OCI-LY7 (cell line): ENCODE data around the gene GREB1.

Experiments
- EZH2phosphoT487 ChIP-seq: fragments of 200-600 bp; sonication (generic); IDR thresholded peaks from 2 replicates; pipeline ENCODE4 v1.6.1; 2018; ENCODE audit warnings: low read depth, borderline replicate concordance, mild to moderate bottlenecking, mixed run types, antibody characterized with exemption, low read length, moderate library complexity, mixed read lengths
- TF ChIP-seq, protein P1 (sequence below): fragments of 200-600 bp; sonication (generic); conservative IDR thresholded peaks from 2 replicates; pipeline ENCODE4 v1.5.1; 2014; ENCODE audit warnings: mild to moderate bottlenecking, antibody characterized with exemption, low read length, moderate library complexity, mixed read lengths

DNA sequence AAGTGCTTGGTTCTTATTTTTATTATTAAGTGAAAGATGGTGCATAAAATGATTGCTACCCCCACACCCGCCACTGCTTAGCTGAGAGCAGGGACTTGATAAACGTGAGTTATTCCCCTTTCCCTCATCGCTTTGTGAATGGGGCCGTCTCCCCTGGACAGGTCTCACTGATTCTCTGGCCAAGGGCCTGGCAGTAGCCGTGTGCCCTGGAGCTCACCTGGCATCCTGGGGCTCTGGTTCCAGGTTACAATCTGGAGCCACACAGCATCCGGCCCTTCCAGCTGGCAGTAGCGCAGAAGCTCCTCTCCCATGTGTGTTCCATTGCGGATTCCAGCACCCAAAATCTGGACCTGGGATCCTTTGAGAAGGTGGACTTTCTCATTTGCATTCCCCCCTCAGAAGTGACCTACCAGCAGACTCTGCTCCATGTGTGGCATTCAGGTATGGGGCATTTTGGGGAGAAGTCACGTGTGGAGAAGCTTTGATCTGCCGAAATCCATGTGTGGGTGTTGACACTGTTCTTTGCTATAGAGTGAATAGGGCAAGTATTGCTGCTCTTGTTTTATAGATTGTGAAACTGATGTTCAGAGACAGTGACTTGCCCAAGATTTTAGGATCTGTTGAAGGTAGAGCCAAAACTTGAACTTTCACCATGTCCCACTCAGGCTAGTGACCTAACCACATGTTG, 63.8 kb downstream of the GREB1 start:
- TF ChIP-seq, protein P1, sequence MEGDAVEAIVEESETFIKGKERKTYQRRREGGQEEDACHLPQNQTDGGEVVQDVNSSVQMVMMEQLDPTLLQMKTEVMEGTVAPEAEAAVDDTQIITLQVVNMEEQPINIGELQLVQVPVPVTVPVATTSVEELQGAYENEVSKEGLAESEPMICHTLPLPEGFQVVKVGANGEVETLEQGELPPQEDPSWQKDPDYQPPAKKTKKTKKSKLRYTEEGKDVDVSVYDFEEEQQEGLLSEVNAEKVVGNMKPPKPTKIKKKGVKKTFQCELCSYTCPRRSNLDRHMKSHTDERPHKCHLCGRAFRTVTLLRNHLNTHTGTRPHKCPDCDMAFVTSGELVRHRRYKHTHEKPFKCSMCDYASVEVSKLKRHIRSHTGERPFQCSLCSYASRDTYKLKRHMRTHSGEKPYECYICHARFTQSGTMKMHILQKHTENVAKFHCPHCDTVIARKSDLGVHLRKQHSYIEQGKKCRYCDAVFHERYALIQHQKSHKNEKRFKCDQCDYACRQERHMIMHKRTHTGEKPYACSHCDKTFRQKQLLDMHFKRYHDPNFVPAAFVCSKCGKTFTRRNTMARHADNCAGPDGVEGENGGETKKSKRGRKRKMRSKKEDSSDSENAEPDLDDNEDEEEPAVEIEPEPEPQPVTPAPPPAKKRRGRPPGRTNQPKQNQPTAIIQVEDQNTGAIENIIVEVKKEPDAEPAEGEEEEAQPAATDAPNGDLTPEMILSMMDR: no peak
- TF ChIP-seq EZH2phosphoT487: no peak
